ENCODE results near the gene INPP5A.

Gene INPP5A

GRCh38 chr10:132512693-132513345 is 24.8 kb upstream of the INPP5A start:
- Histone ChIP-seq H3K27ac (ENCODE audit: low read depth, low read length) (no peak overlapping the region), H3K9me3 (ENCODE audit: control insufficient read depth, insufficient read depth, low read depth, low read length) (no peaks in the 10 kb centered on the region), H3K4me3 (ENCODE audit: low read depth, low read length) (no peak overlapping the region)

GRCh38 chr10:132514821-132515520 is 22.6 kb upstream of the INPP5A start:
- Histone ChIP-seq H3K4me3 (ENCODE audit: low read depth, low read length) (no peak overlapping the region), H3K9me3 (ENCODE audit: control insufficient read depth, insufficient read depth, low read depth, low read length) (no peaks in the 10 kb centered on the region), H3K4me1 (ENCODE audit: control insufficient read depth, insufficient read depth, low read length) (peaks cover 36% of the 10 kb centered on the region), H3K9ac (ENCODE audit: low read length) (no peak overlapping the region), H3K36me3 (ENCODE audit: control insufficient read depth, insufficient read depth, low read length) (no peaks in the 10 kb centered on the region), H3K27me3 (ENCODE audit: control insufficient read depth, insufficient read depth, low read length) (peaks cover 22% of the 10 kb centered on the region), H3K27ac (ENCODE audit: low read depth, low read length) (no peak overlapping the region)

More at GRCh38 chr10:132512693-132513345, 24.8 kb upstream of the INPP5A start:
- Histone ChIP-seq H3K27me3 (ENCODE audit: control insufficient read depth, insufficient read depth, low read length) (peaks cover under 1% of the 10 kb centered on the region; the same call in 1 of the 2 replicates), H3K4me1 (ENCODE audit: control insufficient read depth, insufficient read depth, low read length) (peaks cover 22% of the 10 kb centered on the region), H3K36me3 (ENCODE audit: control insufficient read depth, insufficient read depth, low read length) (no peaks in the 10 kb centered on the region), H3K9ac (ENCODE audit: low read length) (no peak overlapping the region)

- Histone ChIP-seq H3K4me3 (ENCODE audit: low read depth, low read length) (peak overlapping the region; percentile 66), H3K4me1 (ENCODE audit: control insufficient read depth, insufficient read depth, low read length) (peaks cover 36% of the 10 kb centered on the region), H3K9me3 (ENCODE audit: control insufficient read depth, insufficient read depth, low read depth, low read length) (no peaks in the 10 kb centered on the region), H3K36me3 (ENCODE audit: control insufficient read depth, insufficient read depth, low read length) (no peaks in the 10 kb centered on the region), H3K9ac (ENCODE audit: low read length) (peak overlapping the region; percentile 77), H3K27ac (ENCODE audit: low read depth, low read length) (no peak overlapping the region), H3K27me3 (ENCODE audit: control insufficient read depth, insufficient read depth, low read length) (peaks cover 32% of the 10 kb centered on the region)
Measured at GRCh38 chr10:132515811-132516726, 21.5 kb upstream of the INPP5A start.

- H3K27me3 ChIP-seq (ENCODE audit: control insufficient read depth, insufficient read depth, low read length): peaks cover 38% of the 10 kb centered on the region
- peak overlapping the region; percentile 78; the same call in 1 of the 2 replicates for H3K27ac ChIP-seq (ENCODE audit: low read depth, low read length)
- peaks cover 36% of the 10 kb centered on the region for H3K4me1 ChIP-seq (ENCODE audit: control insufficient read depth, insufficient read depth, low read length)
- no peaks in the 10 kb centered on the region for H3K36me3 ChIP-seq (ENCODE audit: control insufficient read depth, insufficient read depth, low read length)
- no peaks in the 10 kb centered on the region for H3K9me3 ChIP-seq (ENCODE audit: control insufficient read depth, insufficient read depth, low read depth, low read length)
- peak overlapping the region; percentile 77 for H3K9ac ChIP-seq (ENCODE audit: low read length)
- H3K4me3 ChIP-seq (ENCODE audit: low read depth, low read length): peak overlapping the region; percentile 66
Measured at GRCh38 chr10:132516771-132517725, 20.5 kb upstream of the INPP5A start.

- H3K27me3 ChIP-seq (ENCODE audit: control insufficient read depth, insufficient read depth, low read length): peaks cover 38% of the 10 kb centered on the region
- H3K4me1 ChIP-seq (ENCODE audit: control insufficient read depth, insufficient read depth, low read length): peaks cover 36% of the 10 kb centered on the region
- H3K9ac ChIP-seq (ENCODE audit: low read length): peak overlapping the region; percentile 71
- H3K4me3 ChIP-seq (ENCODE audit: low read depth, low read length): peak overlapping the region; percentile 66
- H3K27ac ChIP-seq (ENCODE audit: low read depth, low read length): peak overlapping the region; percentile 78; the same call in 1 of the 2 replicates
- H3K9me3 ChIP-seq (ENCODE audit: control insufficient read depth, insufficient read depth, low read depth, low read length): no peaks in the 10 kb centered on the region
- no peaks in the 10 kb centered on the region for H3K36me3 ChIP-seq (ENCODE audit: control insufficient read depth, insufficient read depth, low read length)
Measured at GRCh38 chr10:132517951-132518521, 19.6 kb upstream of the INPP5A start.

GRCh38 chr10:132518572-132519381 is 18.8 kb upstream of the INPP5A start:
- H3K27ac ChIP-seq (ENCODE audit: low read depth, low read length): no peak overlapping the region
- peaks cover 36% of the 10 kb centered on the region for H3K4me1 ChIP-seq (ENCODE audit: control insufficient read depth, insufficient read depth, low read length)
- peak overlapping the region; percentile 57 for H3K9ac ChIP-seq (ENCODE audit: low read length)

GRCh38 chr10:132519382-132520176 is 18.0 kb upstream of the INPP5A start:
- Histone ChIP-seq H3K36me3 (ENCODE audit: control insufficient read depth, insufficient read depth, low read length) (no peaks in the 10 kb centered on the region), H3K27ac (ENCODE audit: low read depth, low read length) (no peak overlapping the region), H3K27me3 (ENCODE audit: control insufficient read depth, insufficient read depth, low read length) (peaks cover 46% of the 10 kb centered on the region), H3K9me3 (ENCODE audit: control insufficient read depth, insufficient read depth, low read depth, low read length) (no peaks in the 10 kb centered on the region), H3K4me1 (ENCODE audit: control insufficient read depth, insufficient read depth, low read length) (peaks cover 36% of the 10 kb centered on the region), H3K9ac (ENCODE audit: low read length) (no peak overlapping the region), H3K4me3 (ENCODE audit: low read depth, low read length) (peak overlapping the region; percentile 66)

More at GRCh38 chr10:132518572-132519381, 18.8 kb upstream of the INPP5A start:
- H3K27me3 ChIP-seq (ENCODE audit: control insufficient read depth, insufficient read depth, low read length): peaks cover 38% of the 10 kb centered on the region
- no peaks in the 10 kb centered on the region for H3K9me3 ChIP-seq (ENCODE audit: control insufficient read depth, insufficient read depth, low read depth, low read length)
- H3K4me3 ChIP-seq (ENCODE audit: low read depth, low read length): peak overlapping the region; percentile 66
- H3K36me3 ChIP-seq (ENCODE audit: control insufficient read depth, insufficient read depth, low read length): no peaks in the 10 kb centered on the region

GRCh38 chr10:132520177-132520811 is 17.3 kb upstream of the INPP5A start:
- H3K36me3 ChIP-seq (ENCODE audit: control insufficient read depth, insufficient read depth, low read length): no peaks in the 10 kb centered on the region
- H3K4me1 ChIP-seq (ENCODE audit: control insufficient read depth, insufficient read depth, low read length): peaks cover 32% of the 10 kb centered on the region
- H3K27me3 ChIP-seq (ENCODE audit: control insufficient read depth, insufficient read depth, low read length): peaks cover 50% of the 10 kb centered on the region
- no peak overlapping the region for H3K9ac ChIP-seq (ENCODE audit: low read length)
- no peak overlapping the region for H3K27ac ChIP-seq (ENCODE audit: low read depth, low read length)
- H3K4me3 ChIP-seq (ENCODE audit: low read depth, low read length): no peak overlapping the region
- no peaks in the 10 kb centered on the region for H3K9me3 ChIP-seq (ENCODE audit: control insufficient read depth, insufficient read depth, low read depth, low read length)

All from HUES6 (cell line).